ENCODE results near the gene LDB2.

LDB2 gene

GRCh38 chr4:16462656-16463055, 435.8 kb downstream of the LDB2 start:
- DNase-seq: no peak

DNA sequence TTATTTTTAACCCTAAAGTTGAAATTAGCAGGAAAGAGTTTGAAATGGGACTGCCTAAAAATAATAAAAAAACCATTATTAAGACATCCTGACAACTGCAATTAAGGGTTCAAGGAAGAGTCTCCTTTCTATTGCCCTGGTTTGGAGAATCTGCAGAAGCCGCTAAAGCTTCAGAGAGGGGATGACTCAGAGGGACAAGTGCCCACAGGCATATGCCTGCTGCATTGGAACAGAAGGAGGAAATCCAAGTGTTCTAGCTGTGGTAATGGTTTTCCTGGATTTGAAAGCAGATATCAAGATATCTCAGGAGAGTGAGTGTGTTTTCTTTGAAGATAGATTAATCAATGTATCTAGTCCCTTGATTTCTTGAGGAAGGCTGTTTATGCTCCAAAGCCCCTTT, 437.1 kb downstream of the LDB2 start:
- no peak for DNase-seq

DNA sequence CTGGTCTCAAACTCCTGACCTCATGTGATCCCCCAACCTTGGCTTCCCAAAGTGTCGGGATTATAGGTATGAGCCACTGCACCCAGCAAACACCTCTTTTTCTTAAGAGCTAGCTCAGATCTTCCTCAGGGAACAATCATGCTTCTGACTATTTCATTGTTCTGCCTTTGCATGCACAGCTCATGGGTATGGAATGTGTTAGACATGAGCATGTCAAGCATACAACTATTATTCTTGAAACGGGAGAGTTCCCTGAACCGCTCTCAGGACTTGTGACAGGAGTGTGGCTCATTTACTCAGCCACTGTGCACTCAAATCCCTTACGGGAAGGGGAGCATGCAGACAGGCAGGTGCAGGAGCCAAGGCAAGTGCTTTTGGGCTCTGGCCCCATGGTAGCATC, 440.5 kb downstream of the LDB2 start:
- DNase-seq: no peak
